ENCODE results near the gene SLC30A9.

The SLC30A9 gene

DNA sequence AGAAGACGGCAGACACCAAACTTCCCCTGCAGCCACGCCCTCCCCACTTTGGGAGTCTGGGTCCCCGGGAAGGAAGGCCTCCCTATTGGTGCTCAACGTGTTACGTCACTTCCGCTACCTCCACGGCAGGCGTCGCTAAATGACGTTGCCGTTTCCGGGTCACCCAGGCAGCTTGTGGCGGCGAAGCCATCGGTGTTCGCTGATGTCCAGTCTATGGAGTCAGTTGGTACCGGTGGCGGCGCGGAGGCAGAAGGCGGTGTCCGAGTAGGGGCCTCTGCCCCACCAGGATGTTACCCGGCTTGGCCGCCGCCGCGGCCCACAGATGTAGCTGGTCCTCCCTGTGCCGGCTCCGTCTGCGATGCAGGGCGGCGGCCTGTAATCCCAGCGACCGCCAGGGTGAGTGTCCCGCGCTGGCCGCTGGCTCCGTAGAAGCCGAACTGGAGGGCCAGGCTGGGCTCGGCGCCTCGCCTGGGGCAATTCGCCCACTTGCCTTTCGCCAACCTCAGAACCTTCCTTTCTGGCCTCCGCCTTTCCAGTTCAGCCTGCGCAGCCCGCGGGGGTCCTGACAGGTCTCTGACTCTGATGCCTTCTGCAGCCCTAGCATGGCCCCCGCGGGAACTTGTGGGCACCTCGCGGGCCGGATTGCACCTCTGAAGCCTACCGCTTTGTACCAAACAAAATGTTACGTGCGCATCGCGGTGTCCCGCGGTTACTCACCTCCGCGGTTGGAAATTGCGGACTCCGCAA, at the start of gene SLC30A9:
Gene SLC30A9 (plus strand): TSS at position 166 of the 747 bp plus-strand sequence. CDS start 122 bp downstream, at position 288.
- peak; percentile 94 to 96 for DNase-seq

DNA sequence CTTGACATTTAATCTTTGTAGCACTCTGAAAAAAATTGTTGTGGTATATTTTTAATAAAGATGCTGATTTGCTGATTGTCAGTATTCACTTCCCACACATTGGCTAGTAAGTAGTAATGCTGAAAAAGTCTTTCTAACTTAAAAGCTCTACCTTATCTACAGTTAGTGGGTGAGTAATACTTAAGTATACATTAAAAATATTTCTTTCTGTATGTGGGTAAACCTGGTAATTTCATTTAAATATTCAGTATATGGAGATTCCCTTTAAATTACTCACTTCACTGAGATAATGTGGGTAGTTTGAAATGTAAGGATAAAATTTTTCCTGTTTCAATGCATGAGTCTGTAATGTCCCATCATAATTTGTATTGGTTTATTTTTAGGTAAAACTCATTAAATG, 49.5 kb upstream of the SLC30A9 start:
- DNase-seq: no peak

DNA sequence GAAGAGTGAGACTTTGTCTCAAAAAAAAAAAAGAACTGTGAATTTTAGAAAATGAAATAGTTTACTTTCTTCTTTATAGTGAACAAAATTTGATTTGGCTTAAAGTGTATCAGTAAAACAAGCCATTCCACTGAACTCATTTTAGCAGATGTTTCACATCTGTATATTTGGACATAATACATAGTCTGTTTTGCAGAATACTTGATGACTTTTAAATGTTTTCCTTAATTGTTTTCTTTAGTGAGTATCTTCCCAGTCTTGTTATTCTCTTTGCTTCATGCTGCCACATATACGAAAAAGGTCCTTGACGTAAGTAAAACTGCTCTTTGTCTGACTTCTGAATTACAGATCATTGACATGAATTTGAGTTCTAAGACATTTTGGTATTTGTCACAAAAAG, 46.8 kb upstream of the SLC30A9 start:
- no peak for DNase-seq

DNA sequence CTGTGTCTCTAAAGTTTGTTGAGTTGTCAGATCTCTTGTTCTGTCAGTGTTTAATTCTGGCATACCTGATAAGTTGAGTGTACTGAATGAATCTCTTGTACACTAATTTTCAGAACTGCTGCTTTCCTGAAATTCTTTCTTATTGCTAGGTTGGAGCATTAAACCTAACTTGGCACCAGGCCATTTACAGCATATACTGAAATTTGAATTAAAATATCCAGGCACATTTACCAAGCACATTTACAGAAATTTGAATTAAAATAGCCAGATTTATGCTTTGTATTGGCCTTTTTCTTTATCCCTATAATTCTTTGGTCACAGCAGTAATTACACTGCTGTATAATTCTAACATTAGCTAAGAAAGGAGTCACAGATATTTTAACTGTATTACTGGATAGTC, 46.2 kb upstream of the SLC30A9 start:
- no peak for DNase-seq

DNA sequence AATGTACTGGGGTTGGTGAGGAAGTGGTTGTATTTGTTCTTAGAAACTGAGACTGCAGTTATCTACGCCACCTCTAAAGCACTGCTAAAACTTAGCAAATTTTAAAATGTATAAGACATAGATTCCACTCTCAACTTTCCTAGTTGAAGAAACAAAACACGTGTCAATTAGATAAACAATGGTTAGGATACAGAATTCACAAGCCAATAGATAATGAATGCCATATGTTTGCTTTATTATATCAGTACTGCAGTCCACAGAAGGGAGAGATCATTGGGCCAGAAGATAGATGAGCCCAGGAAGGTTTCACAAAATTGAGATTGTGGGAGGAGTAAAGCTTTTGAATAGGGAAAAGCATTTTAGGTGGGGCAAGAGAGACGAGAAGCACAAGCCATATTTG, 40.8 kb upstream of the SLC30A9 start:
- no peak for DNase-seq

DNA sequence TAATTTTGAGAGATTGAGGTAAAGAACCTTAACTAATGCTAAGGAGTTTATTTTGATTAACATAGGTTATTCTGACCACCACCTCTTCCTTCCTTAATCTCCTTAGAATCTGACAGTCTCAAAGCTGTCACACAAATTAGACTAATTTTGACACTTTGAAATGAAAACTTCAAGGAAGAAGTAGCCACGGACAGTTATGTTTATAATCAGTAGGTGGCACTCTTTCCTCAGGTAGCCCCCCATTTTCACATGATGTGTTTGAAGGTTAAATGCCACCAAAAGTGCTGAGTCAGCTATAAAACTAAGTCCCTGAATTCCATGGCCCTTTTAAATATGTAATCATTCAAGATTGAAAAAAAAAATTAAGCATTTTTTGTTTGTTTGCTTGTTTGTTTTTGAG, 32.7 kb upstream of the SLC30A9 start:
- peak in 1 of 2 donors; percentile 25 for DNase-seq

DNA sequence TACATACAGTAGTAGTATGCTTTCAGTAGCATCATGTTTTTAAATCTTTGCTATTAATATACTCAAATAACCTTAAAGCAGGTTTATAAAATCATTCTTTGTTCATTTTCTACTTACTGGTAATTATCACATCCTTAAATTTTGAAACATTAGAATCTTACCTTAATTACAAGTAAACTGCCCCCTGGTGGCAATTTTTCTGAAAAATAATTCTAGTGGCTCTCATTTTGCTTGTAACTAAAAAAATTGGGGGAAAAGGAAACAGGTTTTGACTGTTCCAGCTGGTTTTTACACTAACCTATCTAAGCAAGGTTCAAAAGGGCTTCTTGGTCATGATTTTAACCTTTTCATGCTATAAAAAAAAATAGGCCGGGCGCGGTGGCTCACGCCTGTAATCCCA, 27.2 kb upstream of the SLC30A9 start:
- DNase-seq: peak in 1 of 2 donors; percentile 37

DNA sequence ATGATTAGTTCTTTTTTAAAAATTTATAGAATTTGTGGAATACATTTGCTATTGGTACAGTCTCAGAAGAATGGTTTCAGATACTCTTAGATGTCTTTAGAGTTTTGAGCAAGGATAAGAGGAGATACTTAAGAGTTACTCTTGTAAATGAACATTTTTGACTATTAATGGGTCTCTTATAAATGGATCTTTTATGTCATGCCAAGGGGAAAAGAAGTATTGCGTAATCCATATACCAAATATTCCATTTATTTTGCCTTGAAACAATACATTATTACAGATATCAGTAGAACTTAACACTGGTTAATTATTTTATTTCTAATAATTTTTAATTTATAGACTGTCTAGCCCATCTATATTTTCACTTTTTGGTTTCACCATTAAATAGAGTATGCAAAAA, 25.9 kb upstream of the SLC30A9 start:
- no peak for DNase-seq

DNA sequence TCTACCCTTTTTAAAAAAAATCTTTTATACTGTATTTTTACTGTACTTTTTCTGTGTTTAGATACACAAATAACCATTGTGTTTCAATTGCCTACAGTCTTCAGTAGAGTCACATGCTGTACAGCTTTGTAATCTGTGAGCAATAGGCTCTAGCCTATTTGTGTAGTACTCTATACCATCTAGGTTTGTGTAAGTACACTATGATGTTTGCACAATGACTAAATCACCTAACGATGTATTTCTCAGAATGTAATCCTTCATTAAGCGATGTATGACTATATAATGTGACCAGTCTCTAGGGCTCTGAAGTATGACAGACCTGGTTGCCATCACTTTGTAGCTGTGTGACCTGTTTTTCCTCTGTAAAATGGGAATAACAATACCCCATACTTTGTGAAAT, 22.9 kb upstream of the SLC30A9 start:
- no peak for DNase-seq

DNA sequence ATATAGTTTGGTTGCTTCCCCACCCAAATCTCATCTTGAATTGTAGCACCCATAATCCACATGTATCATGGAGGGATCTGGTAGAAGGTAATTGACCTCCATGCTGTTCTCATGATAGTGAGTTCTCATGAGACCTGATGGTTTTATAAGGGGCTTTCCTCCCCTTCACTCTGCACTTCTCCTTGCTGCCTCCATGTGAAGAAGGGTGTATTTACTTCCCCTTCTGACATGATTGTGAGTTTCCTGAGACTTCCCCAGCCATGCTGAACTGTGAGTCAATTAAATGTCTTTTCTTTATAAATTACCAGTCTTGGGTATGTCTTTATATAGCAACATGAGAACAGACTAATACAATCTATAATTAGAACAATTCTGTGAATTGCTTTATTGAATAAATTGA, 20.7 kb upstream of the SLC30A9 start:
- DNase-seq: no peak

DNA sequence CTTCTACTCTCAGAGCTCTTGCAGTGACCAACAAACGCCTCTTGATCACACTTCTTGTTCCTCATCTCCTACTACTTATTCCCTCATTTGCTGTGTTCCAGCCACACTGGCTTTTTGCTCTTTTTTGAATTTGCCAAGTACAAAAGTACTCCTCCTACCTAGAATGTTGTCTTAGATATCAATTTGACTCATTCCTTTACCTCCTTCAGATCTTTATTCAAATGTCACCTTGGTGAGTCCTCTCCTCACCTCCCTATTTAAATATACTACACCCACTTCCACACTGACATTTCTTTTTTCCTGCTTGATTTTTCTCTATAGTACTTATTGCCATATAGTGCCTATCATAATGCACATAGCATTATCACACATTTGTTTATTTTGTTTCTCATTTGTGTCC, 15.0 kb upstream of the SLC30A9 start:
- no peak for DNase-seq

DNA sequence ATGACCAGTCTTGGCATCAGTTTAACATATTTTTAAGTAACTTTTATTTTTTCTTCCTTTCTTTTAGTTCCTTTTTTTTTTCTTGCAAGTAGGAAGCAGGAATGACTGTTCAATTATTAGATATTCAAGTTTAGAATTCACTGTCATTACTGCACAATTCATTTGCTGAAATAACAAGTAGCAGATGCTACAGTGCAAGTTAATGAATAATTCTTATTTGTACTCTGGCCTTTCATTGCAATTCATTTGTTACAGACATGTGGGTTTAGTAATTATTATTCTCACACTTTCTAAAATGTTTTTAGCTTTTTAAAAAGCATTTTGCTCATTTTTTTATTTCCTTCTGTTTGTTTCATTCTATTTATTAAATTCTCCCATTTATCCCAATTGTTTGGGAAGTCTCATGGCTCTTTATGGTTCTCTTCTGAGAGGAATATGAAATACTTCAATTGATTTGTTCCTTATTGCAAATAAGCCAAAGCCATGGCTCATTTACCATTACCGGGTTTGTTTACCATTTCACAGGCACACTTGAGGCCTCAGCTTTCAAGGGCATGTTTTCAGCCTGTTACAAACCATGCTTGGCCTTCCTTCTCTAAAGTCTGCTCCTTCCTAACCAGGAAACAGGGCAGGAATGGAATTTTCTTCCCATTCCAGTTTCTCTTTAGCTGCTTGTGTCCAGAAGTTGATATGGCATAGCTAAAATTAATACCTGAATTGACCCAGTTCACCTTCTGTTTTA, 13.4 kb upstream of the SLC30A9 start:
- no peak for DNase-seq

DNA sequence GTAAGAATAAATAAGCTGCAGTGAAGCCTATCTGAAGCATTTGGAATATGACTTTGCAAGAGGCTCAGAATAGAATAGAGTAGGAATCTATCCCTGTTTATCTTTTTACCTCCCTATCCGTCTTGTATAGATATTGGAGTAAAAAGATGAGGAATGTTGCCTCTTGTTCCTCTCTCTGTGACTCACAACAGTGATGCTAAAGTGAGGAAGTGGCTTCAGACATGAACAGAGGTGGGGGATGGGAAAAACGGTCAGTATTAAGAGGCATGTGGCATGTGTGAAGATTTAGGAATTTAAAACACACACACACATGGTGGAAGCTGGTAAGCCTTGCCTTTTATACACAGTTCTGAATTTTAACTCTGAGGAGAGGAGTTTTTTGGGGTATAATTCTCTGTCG, 12.6 kb upstream of the SLC30A9 start:
- no peak for DNase-seq

DNA sequence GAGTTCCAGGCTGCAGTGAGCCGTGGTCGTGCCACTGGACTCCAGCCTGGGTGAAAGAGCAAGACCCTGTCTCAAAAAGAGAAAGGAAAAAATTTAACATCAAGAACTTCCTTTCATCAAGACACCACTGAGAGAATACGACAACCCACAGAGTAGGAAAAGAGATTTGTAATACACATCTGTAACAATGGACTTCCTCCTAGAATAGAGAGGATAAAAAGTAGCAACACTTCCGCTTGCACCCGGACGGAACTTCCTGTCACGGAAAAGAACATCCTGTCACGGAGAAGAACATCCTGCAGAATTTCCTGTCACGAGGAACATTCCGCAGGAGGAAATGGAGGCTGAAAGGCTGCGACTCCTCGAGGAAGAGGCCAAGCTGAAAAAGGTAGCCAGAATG, 8.9 kb upstream of the SLC30A9 start, which contains the start of gene DCAF4L1:
Gene DCAF4L1 (plus strand): TSS at position 301 of the 400 bp plus-strand sequence. CDS start 37 bp downstream, at position 338.
- DNase-seq: no peak

DNA sequence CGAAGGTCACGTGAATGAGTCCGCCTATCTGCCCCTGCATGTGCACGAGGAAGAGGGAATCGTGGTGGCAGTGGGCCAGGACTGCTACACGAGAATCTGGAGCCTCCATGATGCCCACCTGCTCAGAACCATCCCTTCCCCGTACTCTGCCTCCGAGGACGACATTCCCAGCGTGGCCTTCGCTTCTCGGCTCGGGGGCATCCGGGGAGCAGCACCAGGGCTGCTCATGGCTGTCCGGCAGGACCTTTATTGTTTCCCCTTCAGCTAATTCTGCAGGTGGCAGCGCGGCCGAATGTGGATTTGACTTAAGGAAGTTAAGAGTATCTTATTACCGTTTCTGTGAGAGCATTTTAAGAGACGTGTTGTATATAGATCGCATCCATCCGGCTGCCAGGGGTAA, 7.6 kb upstream of the SLC30A9 start:
- no peak for DNase-seq

DNA sequence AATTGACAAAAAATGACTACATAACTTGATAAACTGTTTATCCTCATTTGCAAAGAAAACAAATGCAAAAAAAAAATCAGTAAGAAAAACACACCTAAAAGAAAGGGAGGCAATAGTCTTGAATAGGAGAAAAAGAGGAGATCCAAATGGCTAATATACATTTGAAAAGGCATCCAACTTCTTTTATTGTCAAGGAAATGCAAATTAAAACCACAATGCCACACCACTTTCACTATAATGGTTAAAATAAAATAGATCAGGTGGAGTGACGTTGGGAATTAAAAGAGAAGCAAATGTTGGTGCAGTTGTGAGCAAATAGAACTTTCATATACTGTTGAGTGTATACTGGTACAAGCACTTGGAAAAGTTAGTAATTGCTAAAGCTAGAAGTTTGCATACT, 5.2 kb upstream of the SLC30A9 start:
- no peak for DNase-seq

DNA sequence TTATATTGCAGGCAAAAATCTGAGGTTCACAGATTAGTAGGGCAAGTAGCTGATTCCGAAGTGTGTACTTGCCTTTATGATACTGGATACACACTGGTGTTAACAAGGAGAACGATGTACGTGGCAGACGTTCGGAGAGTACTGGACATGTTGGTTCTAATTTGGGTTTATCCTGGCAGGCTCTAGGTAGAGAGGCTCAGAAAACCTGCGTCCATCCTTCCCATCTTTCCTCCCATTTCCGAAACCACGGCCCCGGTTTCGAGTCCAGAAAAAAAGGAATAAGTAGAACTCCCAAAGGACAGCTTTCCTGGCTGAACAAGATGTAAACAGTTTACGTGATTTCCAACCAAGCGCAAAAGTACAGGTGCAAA, 351 bp upstream of the SLC30A9 start:
- DNase-seq: no peak

DNA sequence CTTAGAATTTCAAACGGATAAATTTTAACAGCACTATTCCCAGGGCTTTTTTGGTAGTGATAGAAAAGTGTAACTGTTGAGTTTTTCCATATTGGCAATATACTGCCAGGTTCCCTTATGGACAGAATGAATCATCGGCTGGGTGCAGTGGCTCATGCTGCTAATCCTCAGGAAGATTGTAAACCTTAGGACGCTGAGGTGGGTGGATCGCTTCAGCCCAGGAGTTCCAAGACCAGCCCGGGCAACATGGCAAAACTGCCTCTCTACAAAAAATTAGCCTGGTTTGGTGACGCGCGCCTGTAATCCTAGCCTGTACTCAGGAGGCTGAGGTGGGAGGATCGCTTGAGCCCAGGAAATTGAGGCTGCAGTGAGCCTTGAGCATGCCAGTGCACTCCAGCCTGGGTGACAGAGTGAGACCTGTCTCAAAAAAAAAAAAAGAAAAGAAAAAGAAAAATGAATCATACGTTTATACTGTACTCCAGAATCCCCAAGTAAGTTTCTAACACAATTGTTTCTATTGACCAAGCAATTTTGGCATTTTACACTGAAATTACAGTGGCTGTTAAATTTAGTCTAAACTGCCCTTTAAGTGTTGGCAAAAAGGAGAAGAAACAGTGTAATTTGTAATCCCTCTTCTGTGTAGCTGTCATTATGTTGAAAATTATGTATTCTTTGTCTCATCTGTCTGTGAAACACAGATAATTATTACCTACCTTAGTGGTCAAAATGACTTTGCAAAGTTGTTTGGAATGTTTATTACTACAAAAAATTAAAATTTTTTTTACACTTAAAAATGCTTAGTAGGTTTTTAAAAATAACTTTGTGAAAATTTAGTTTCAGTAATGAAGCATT, 1.8 kb downstream of the SLC30A9 start:
- no peak for DNase-seq

DNA sequence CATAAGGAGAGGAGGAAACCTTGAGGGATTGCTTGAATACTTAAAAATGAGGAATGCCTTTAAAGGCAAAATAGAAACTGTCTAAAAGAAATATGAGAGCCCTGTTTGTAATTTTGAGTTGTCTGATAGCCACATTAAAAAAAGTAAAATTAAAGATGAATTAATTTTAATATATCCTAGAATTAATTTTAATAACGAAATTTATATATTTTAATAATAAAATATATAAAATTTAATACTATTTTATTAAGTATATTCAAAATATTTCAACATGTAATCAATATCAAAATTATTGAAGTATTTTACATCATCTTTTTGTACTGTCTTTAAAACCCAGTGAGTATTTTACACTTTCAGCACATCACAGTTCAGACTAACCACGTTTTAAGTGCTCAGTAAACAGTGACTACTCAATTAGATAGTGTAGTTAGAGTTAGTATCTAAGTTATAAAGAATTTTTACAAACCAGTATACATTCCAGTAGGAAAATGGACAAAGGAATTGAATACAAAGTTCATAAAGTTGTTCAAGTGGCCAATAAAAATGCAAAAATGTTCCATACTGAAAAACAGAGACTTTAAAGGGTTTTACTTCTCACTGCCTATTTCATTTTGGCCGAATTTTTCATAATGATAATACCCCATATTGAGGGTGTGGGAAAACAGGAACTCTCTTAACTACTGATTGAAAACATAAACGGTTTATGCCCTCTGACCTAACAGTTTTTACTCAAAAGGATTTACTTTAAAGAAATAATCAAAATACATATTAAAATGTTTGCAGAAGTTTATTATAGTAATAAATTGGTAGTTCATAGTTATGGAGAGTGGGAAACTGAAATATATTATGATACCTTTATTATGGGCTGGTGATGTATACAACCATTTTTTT, 2.9 kb downstream of the SLC30A9 start:
- no peak for DNase-seq

DNA sequence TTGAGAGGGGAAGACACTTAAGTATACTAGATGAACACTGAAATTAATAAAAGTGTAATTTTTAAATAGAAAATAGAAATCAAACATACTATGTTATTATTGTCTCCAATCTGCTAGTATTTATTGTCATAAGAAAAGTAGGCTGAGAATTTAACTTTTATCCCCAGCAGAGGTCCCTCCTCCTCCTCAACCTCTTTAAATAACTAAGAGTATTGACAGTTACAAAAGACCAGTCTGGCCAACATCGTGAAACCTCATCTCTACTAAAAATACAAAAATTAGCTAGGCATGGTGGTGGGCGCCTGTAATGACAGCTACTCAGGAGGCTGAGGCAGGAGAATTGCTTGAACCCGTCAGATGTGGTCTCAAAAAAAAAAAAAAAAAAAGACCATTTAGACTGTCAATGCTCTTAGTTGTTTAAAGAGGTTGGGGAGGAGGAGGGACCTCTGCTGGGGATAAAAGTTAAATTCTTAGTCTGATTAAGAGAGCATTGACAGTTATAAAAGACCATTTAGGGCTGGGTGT, 4.2 kb downstream of the SLC30A9 start:
- DNase-seq: no peak

DNA sequence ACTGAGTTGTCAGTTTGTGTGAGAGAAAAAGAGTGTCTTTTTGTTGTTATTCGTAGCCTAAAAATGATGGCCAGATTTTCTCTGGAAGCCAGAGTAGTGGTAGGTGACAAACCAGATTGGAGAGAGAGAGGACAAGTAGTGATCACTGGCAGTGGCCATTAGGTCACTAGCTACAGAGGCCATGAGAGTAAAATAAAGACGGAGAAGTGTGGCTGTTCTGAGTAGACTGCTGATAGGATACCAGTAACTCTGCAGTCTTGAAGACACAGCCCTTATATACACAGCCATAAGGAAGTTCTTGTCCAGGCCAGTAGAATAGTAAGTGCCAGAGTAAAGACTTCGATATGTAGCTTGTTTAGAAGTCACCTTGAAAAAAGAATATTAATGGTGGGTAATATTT, 7.7 kb downstream of the SLC30A9 start:
- DNase-seq: no peak

DNA sequence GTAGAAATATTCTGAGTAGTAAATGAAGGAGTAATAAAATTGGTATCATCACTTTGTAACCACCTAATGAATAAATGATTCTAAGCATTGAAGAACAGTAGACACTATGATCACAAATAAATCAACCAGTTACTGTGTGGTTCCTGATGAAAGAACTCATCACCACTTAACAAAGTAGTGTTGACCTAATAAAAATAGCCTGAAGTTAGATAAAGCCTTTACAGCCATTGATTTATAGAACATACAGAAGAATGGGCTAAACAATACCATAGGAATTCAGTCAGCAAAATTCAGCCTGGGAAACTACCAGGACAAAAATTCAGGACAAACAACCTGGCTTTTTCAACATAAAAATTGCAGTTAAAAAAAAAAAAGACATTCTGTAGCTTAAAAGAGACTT, 9.0 kb downstream of the SLC30A9 start:
- no peak for DNase-seq

All from CD4-positive, alpha-beta T cell treated with Interleukin-1 beta for 1 hour (primary cell).